ENCODE data around the gene PDE4A.

Gene PDE4A

GRCh38 chr19:10449037-10449436 lies 28.7 kb downstream of the PDE4A start (continued):
- TF ChIP-seq ZNF565 (CRISPR knock-in tag; conservative IDR thresholded peaks at IDR 0.05; ENCODE audit: low read depth), result no peak

- ATAC-seq, result no peak
Observed at GRCh38 chr19:10450191-10450852, 30.0 kb downstream of the PDE4A start.

GRCh38 chr19:10450853-10451609 lies 30.7 kb downstream of the PDE4A start:
- peak; percentile 51 for ATAC-seq
- TF ChIP-seq ZFP3 (CRISPR knock-in tag; IDR thresholded peaks at IDR 0.05) (no peak), ISL1 (CRISPR knock-in tag; IDR thresholded peaks at IDR 0.05) (no peak), PATZ1 (CRISPR knock-in tag; IDR thresholded peaks at IDR 0.05; ENCODE audit: borderline replicate concordance) (no peak), TOX (CRISPR knock-in tag; IDR thresholded peaks at IDR 0.05; ENCODE audit: borderline replicate concordance) (no peak), TCF4 (CRISPR knock-in tag; IDR thresholded peaks at IDR 0.05; ENCODE audit: borderline replicate concordance) (no peak), ZNF8 (CRISPR knock-in tag; IDR thresholded peaks at IDR 0.05) (no peak), OSR1 (CRISPR knock-in tag; IDR thresholded peaks at IDR 0.05) (no peak), TSHZ2 (CRISPR knock-in tag; IDR thresholded peaks at IDR 0.05) (no peak), POU6F1 (CRISPR knock-in tag; IDR thresholded peaks at IDR 0.05; ENCODE audit: borderline replicate concordance, low read depth) (no peak), GLIS3 (CRISPR knock-in tag; IDR thresholded peaks at IDR 0.05) (no peak), BACH2 (CRISPR knock-in tag; IDR thresholded peaks at IDR 0.05; ENCODE audit: borderline replicate concordance) (no peak), ZNF565 (CRISPR knock-in tag; conservative IDR thresholded peaks at IDR 0.05; ENCODE audit: low read depth) (no peak), RARB (CRISPR knock-in tag; IDR thresholded peaks at IDR 0.05) (no peak), ZNF70 (CRISPR knock-in tag; IDR thresholded peaks at IDR 0.05) (no peak), CSRNP3 (CRISPR knock-in tag; IDR thresholded peaks at IDR 0.05) (no peak), CSDC2 (CRISPR knock-in tag; IDR thresholded peaks at IDR 0.05) (no peak), ZFP30 (CRISPR knock-in tag; IDR thresholded peaks at IDR 0.05) (no peak), PPARA (CRISPR knock-in tag; IDR thresholded peaks at IDR 0.05; ENCODE audit: borderline replicate concordance) (no peak), ZC3H10 (CRISPR knock-in tag; IDR thresholded peaks at IDR 0.05) (no peak), ARNTL (CRISPR knock-in tag; IDR thresholded peaks at IDR 0.05; ENCODE audit: borderline replicate concordance, low read depth) (no peak)

More at GRCh38 chr19:10450191-10450852, 30.0 kb downstream of the PDE4A start:
- TF ChIP-seq ZFP3 (CRISPR knock-in tag; IDR thresholded peaks at IDR 0.05) (no peak), ZNF8 (CRISPR knock-in tag; IDR thresholded peaks at IDR 0.05) (no peak), CREB5 (CRISPR knock-in tag; IDR thresholded peaks at IDR 0.05; ENCODE audit: low read depth) (no peak)
